IgD-negative memory B cell (primary cell): ENCODE measurements around the gene GDPD5. TPM values are rescaled to one million over a fixed set of nuclear protein-coding genes. Genes with fewer than 3 reads are reported as not detected.

Experiments
- H3K27ac Mint-ChIP-seq, 3 donors: one replicate each; pipeline ENCODE4 v1.8.0; 2020 to 2022; ENCODE audit warnings: mild to moderate bottlenecking in 3 of 3, mixed read lengths in 3 of 3, moderate library complexity in 1 of 3
- H3K27me3 Mint-ChIP-seq: one replicate; pipeline ENCODE4 v1.8.0; 2021; ENCODE audit warnings: mixed read lengths
- H3K36me3 Mint-ChIP-seq: one replicate; pipeline ENCODE4 v1.8.0; 2020; ENCODE audit warnings: mild to moderate bottlenecking, mixed read lengths
- H3K4me1 Mint-ChIP-seq, 3 donors: one replicate each; pipeline ENCODE4 v1.8.0; 2020 to 2022; ENCODE audit warnings: mixed read lengths in 3 of 3, mild to moderate bottlenecking in 1 of 3
- H3K4me3 Mint-ChIP-seq, 4 donors: one replicate each; pipeline ENCODE4 v1.8.0; 2020 to 2022; ENCODE audit warnings: mild to moderate bottlenecking in 4 of 4, mixed read lengths in 4 of 4, moderate library complexity in 3 of 4
- H3K9me3 Mint-ChIP-seq, 3 donors: one replicate each; pipeline ENCODE4 v1.8.0; 2020 to 2021; ENCODE audit warnings: mixed read lengths in 3 of 3, mild to moderate bottlenecking in 1 of 3
- polyA plus RNA-seq: library from polyadenylated mRNA; unstranded; fragments of 300-500 nt; fragmentation: Illumina TruSeq; gene quantifications from one replicate; pipeline ENCODE4 v1.2.3, GENCODE V29; 2021

Gene GDPD5
- polyA plus RNA-seq, 1 donor from 2014 or later: 27.8 TPM

DNA sequence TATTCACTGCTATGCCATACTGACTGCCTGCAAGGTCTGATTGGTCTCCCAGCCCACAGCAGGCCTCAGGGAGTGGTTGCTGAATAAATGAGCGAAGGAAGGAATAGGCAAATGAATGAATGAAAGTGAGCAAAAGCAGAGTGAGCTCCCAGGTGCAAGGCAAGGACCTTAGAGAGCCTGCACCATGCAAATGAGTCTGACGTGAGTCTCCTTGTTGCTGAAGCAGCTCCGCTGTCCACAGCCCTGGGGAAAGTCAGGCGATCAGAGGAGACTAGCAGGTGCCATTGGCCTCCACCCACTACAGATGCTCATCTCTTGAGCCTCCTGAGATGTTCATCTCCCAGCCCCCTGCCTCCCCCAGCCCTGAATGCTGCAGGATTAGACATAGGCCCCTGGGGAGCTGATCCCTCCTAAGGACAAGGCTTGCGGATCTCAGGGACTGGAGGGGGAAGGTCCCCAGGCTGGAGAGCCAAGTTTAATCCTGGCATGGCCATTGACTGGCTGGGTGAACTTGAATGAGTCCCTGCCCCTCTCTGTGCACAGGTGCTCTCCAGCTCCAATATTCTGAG, 22.1 kb downstream of the GDPD5 start:
- Mint-ChIP-seq H3K9me3 (no peaks in the 10 kb centered on the region), H3K4me3 (peak overlapping the region in 1 of 4 donors; percentile 86), H3K4me1 (peaks cover 35 to 55% (median 54%) of the 10 kb centered on the region in 3 donors), H3K36me3 (peaks cover 7% of the 10 kb centered on the region), H3K27me3 (no peaks in the 10 kb centered on the region), H3K27ac (peak overlapping the region; percentile 1 to 76 (median 76))

DNA sequence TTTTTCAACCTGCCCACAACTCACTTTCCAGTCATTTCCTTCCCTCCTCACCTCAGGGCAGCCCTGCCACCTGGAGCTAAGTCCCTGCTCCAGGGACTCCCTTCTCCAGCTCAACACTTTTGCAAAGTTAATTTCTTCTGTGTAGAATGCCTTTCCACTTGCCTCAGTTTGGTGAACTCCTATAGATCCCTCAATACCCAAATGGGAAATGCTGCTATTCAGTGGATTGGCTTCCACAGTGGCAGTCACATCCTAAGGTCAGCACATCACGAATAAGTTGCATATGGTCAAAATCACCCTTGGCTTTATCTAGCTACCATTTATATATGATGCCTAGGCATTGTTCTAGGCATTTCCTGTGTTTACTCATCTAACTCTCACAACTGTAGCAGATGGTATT, 23.6 kb downstream of the GDPD5 start:
- Mint-ChIP-seq H3K9me3 (no peaks in the 10 kb centered on the region), H3K4me3 (no peak overlapping the region), H3K27me3 (no peaks in the 10 kb centered on the region), H3K36me3 (peaks cover 7% of the 10 kb centered on the region), H3K27ac (no peak overlapping the region), H3K4me1 (peaks cover 28 to 45% (median 43%) of the 10 kb centered on the region in 3 donors)

DNA sequence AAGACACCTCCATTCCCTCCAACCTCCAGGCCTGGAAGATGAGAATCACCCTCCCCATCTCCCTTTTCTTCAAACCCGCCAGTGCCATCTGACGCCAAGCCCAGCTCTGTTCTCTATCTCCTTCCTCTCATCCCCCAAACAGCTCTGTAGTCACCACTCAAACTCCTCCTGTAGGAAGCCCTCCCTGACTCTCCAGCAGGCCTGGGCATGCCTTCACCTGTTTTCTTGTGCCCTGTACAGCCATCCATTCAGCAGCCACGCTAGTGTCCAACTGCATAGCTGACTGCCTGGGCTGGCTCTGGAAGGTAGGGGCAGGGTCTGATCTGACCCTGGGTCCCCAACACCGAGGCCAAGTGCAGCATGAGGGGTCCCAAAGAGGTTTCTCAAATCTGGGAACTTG, 25.0 kb downstream of the GDPD5 start:
- Mint-ChIP-seq H3K9me3 (no peaks in the 10 kb centered on the region), H3K4me1 (peaks cover 23 to 43% (median 40%) of the 10 kb centered on the region in 3 donors)

DNA sequence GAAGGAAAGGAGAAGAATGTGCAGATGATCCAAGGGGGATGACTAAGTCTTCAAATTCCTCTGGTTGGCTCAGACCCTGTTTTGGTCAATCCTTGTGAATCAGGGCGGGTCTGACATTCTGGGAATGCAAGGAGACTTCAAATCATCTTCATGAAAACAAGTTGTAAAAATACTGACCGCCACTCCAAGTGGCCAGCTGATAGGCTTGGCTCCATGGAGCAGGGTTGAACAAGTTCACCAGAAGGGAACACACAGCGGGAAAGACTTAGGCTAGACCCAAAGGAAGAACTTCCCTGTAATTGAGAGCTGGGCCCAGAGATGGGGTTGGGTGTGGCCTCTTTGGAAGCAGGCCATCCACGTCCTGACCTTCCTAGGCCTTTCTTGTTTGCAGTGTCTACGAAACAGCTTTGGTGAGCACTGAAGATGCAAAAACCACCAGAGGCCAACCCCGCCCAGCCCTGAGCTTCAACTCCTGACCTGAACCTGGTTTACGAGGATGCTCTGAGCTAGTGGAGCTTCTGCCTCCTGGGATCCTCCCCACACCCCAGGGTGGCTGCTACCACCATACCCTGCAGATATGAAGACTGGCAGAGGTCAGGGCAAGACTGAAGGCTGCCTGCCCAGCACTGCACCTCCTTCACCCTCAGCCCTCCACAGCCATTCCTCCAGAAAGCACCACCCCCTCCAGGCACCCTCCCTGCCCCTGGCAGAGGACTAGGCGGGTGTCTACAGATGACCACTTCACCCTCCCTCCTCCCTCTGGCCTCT, 26.1 kb downstream of the GDPD5 start:
- no peaks in the 10 kb centered on the region for H3K27me3 Mint-ChIP-seq
- peaks cover 19 to 40% (median 36%) of the 10 kb centered on the region in 3 donors for H3K4me1 Mint-ChIP-seq
- peak overlapping the region in 1 of 4 donors; percentile 60 for H3K4me3 Mint-ChIP-seq
- H3K36me3 Mint-ChIP-seq: peaks cover 7% of the 10 kb centered on the region
- H3K9me3 Mint-ChIP-seq: no peaks in the 10 kb centered on the region
- H3K27ac Mint-ChIP-seq: no peak overlapping the region

More for the DNA sequence above, 25.0 kb downstream of the GDPD5 start:
- Mint-ChIP-seq H3K4me3 (no peak overlapping the region), H3K36me3 (peaks cover 7% of the 10 kb centered on the region), H3K27me3 (no peaks in the 10 kb centered on the region), H3K27ac (peak overlapping the region in 1 of 3 donors; percentile 18)

DNA sequence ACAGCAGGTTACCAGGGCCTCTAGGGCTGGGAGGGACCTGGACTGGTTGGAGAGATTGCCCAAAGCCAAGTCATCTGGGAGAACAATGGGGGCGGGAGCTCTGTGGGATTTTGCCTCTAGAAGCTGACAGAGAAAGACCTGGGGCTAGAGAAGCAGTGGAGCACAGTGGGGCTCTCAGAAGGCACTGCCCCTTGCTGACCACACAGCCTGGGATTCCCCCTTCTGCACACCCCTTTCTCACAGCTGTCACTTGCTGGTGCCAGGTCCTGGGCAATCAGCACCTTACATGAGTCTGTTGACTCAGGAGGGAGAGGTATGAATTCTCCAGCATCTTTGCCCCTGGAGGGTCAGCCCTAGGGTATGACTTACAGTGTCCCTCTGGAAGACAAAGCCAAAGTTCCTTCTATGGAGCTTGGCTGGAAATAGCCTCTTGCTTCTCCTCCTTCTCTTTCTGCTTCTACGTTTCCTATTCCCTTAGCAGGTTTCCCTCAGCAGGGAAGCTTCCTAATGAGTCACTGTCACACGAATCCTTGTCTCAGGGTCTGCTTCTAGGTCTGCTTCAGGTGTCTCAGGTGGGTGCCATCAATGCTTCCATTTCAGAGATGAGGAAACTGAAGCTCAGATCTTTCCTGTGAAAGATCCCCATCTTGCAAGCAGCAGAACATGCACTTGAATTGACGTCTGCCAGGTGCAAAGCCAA, 27.0 kb downstream of the GDPD5 start:
- peaks cover 7% of the 10 kb centered on the region for H3K36me3 Mint-ChIP-seq
- peaks cover 14 to 33% (median 29%) of the 10 kb centered on the region in 3 donors for H3K4me1 Mint-ChIP-seq
- H3K27ac Mint-ChIP-seq: peak overlapping the region in 2 of 3 donors; percentile 34 to 74
- H3K27me3 Mint-ChIP-seq: no peaks in the 10 kb centered on the region
- no peaks in the 10 kb centered on the region for H3K9me3 Mint-ChIP-seq
- no peak overlapping the region for H3K4me3 Mint-ChIP-seq

DNA sequence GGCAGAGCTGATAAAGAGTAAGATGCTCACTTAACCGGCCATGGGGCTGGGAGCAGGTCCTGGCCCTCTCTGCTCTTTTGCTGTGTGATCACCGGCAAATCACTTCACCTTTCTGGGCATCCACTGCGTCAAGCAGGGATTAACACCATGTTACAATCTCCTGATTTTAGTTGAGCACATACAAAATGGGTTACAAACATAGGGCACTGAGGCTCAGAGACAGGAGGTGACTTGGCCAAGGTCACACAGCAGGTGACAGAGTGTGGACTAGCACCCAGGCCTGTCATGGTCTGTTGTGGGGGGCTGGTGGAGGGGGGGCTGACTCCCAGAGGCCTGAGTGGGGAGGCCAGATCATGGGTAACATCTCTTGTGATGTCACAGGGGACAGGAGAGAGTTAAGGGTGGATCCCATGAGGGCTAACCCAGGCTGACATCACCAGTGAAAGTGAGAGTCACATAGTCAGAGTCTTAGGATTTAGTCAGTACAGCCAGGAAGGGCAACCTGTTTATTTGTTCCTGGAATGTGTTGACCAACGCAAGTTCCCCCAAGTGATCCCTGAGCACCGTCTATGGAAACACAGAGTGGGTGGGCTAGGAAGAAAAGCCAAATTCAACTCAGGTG, 27.8 kb downstream of the GDPD5 start:
- Mint-ChIP-seq H3K9me3 (no peaks in the 10 kb centered on the region), H3K27ac (no peak overlapping the region), H3K36me3 (peaks cover 7% of the 10 kb centered on the region), H3K4me1 (peaks cover 11 to 25% (median 24%) of the 10 kb centered on the region in 3 donors), H3K27me3 (no peaks in the 10 kb centered on the region), H3K4me3 (no peak overlapping the region)

DNA sequence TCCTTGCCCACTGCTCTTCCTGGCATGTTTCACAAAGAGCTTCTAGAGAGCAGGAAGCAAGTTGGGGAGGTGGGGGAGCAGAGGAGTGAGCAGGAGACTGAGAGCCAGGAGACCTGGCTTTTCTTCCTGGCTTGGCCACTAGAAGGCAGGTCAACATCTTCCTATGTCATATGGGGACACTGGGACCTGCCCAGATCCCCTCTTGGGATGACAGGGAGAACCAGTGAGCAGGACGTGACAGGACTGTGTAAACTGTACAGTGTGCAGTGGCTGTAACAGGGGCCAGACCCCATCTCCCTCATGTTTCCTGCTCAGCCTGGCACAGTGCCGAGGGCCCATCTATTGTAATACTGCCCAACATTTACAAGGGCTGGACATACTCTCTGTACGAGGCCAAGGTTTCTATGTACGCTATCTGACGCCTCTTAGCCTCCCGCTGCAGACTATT, 29.4 kb downstream of the GDPD5 start:
- Mint-ChIP-seq H3K9me3 (no peaks in the 10 kb centered on the region), H3K4me1 (peaks cover 9 to 24% (median 24%) of the 10 kb centered on the region in 3 donors), H3K4me3 (no peak overlapping the region), H3K36me3 (no peaks in the 10 kb centered on the region), H3K27me3 (no peaks in the 10 kb centered on the region), H3K27ac (no peak overlapping the region)

DNA sequence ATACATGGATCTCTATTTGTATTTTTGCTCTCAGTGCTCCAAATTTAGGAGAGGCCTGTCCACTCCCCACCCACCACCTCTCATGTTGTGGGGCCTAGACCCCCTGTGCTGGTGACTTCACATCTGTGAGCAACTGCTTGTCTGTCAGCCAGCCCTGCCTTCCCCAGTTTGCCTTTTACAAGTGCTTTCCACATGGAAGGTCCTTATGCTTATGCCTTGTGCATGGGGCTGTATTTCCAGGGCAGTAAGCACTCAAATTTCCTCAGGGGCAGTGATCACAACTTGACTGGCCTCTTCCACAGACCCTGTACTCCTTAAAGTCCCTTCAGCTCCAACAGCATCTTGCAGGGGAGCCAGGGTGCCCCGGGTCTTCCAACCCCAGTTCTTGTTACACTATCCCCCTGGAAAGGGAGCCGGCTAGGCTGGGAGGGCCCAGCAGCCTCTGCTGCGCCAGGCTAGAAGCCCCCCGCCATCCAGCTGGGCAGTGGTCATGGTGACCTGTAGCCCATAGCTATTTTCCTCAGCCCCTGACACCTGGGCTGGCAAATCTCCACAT, 29.9 kb downstream of the GDPD5 start:
- H3K4me1 Mint-ChIP-seq: peaks cover 12 to 24% (median 23%) of the 10 kb centered on the region in 3 donors
- no peaks in the 10 kb centered on the region for H3K27me3 Mint-ChIP-seq
- H3K4me3 Mint-ChIP-seq: no peak overlapping the region
- H3K36me3 Mint-ChIP-seq: no peaks in the 10 kb centered on the region
- no peaks in the 10 kb centered on the region for H3K9me3 Mint-ChIP-seq
- no peak overlapping the region for H3K27ac Mint-ChIP-seq

DNA sequence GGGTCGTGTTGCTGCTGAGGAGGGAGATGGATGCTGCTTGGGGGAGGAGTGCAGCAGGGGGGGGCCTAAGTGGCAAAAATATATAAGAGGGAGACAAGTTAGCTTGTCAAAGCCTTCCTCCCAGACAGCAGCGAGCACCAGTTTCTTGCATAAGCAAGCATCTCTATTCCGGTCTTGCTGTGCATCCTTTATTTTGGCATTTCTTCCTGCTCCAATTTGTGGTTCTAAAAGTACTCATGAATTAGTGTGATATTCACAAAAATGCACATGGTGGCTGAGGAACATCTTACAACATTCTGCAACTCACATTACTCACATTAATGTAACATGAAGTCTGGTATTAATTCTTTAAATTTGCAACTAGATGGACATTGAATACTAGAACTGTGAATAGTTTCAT, 32.1 kb downstream of the GDPD5 start:
- H3K36me3 Mint-ChIP-seq: peaks cover 4% of the 10 kb centered on the region

DNA sequence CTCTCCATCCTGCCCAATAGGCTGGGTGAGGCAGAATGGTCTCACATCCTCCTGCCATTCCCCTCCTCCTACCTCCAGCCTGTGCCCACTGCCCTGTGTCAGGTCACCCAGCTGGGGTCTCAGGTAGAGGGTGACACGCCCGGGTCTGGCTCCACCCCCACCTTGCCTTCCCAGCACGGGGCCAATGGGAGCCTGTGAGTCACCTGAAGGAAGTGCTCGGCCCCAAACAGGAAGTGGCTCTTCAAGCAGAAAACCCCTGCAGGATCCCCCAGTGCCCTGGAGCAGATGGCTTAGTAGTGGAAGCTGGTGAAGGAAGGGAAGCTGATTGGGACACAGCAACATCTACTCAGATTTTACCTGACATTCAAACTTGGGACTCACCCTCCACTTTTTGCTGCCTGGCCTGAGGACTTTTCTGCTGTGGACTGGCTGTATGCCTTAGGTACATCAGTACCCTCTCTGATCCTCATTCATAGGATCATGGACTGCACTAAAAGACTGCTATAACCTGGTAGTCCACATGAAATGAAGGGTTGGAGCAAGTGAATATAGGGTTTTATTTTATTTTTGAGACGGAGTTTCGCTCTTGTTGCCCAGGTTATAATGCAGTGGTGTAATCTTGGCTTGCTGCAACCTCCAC, 33.4 kb downstream of the GDPD5 start:
- H3K27ac Mint-ChIP-seq: peak overlapping the region in 2 of 3 donors; percentile 39 to 53
- peaks cover 4% of the 10 kb centered on the region for H3K36me3 Mint-ChIP-seq
- H3K4me3 Mint-ChIP-seq: peak overlapping the region in 3 of 4 donors; percentile 30 to 82 (median 60)
- no peaks in the 10 kb centered on the region for H3K27me3 Mint-ChIP-seq
- H3K9me3 Mint-ChIP-seq: no peaks in the 10 kb centered on the region
- peaks cover 12 to 15% (median 14%) of the 10 kb centered on the region in 3 donors for H3K4me1 Mint-ChIP-seq

More for the DNA sequence above, 32.1 kb downstream of the GDPD5 start:
- H3K4me1 Mint-ChIP-seq: peaks cover 12 to 16% (median 15%) of the 10 kb centered on the region in 3 donors
- H3K27me3 Mint-ChIP-seq: no peaks in the 10 kb centered on the region
- H3K4me3 Mint-ChIP-seq: no peak overlapping the region
- no peak overlapping the region for H3K27ac Mint-ChIP-seq
- H3K9me3 Mint-ChIP-seq: no peaks in the 10 kb centered on the region

DNA sequence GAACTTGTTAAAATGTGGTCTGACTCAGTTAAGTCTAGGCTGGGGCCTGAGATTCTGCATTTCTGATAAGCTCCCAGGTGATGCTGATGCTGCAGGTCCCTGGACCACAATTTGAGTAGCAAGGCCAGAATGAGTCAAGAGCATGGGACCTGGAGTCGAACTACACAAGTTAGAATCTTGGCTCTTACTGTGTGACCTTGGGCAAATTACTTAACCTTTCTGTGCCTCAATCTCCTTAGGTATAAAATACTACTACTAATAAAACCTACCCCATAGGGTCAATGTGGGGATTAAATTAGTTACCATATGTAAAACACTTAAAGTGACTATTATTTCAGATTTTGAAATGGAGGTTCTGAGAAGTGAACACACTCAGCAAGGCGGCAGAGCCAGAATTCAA, 34.3 kb downstream of the GDPD5 start:
- H3K4me3 Mint-ChIP-seq: no peak overlapping the region
- peaks cover 4% of the 10 kb centered on the region for H3K36me3 Mint-ChIP-seq
- no peak overlapping the region for H3K27ac Mint-ChIP-seq
- no peaks in the 10 kb centered on the region for H3K9me3 Mint-ChIP-seq
- no peaks in the 10 kb centered on the region for H3K27me3 Mint-ChIP-seq
- H3K4me1 Mint-ChIP-seq: peaks cover 12 to 15% (median 13%) of the 10 kb centered on the region in 3 donors

DNA sequence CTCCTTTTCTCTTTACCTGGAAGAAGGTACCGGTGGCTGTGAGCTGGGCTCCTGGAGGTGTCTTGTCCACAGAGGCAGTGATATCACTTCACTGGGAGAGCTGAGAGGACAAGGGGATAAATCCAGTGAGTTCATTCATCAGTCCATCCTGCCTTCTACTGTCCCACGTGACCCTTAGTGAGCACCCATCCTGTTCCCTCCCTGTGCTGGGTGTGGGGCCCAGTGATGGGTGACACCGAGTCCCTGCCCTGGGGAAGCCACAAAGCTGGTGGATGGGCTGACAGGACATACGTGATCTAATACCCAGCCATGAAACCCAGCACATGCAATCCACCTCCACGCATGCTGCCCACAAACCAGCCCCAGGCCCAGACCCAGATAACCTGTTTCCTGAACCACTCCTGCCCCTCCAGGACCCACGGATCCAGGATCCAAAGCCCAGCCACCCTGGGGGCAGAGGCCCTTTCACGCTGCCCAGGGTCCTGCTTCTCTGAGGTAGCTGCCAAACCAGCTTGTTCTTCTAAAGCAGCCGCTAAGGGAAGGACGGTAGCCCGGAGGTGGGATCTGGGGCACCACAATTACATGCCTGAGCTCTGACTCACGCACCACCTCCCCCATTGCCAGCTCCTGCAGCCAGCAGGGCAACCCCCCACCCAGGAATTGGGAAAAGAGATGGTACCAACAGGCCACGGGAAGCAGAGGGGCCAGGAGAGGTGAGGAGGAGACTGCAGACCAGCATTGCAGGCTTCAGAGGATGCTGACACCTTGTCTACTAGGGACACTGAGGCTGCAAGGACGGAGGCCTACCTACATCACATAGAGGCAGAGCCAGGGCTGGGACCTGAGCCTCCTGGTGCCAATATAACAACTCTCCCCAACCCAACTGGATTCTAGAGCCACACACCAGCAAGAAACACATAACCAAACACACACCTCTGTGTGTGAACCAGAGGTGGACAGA, 35.2 kb downstream of the GDPD5 start:
- Mint-ChIP-seq H3K4me1 (peaks cover 12 to 15% (median 13%) of the 10 kb centered on the region in 3 donors), H3K4me3 (no peak overlapping the region), H3K9me3 (no peaks in the 10 kb centered on the region), H3K36me3 (peaks cover 4% of the 10 kb centered on the region), H3K27ac (no peak overlapping the region), H3K27me3 (no peaks in the 10 kb centered on the region)

DNA sequence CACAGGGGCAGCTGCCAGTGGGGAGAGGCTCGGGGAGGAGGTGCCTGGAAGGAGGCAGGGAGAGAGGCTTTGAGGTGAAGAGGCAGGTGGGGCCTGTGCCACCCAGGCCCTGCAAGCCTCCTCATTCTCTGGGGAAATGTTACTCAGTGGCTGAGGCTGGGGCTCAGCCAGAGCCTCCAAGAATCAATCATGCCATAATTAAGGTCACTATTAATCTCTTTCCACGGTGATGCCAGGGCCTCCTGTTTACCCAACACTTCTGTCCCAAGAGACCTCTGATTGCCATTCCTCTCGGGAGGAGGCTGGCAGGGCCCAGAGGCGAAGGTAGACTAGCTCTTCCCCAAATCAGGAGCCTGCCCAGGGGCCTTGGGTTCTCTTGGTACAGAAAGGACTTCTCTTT, 38.4 kb downstream of the GDPD5 start:
- no peak overlapping the region for H3K27ac Mint-ChIP-seq
- H3K4me1 Mint-ChIP-seq: peaks cover 8% of the 10 kb centered on the region in 3 donors
- H3K9me3 Mint-ChIP-seq: no peaks in the 10 kb centered on the region
- peaks cover 8% of the 10 kb centered on the region for H3K36me3 Mint-ChIP-seq
- no peak overlapping the region for H3K4me3 Mint-ChIP-seq
- no peaks in the 10 kb centered on the region for H3K27me3 Mint-ChIP-seq
